BLaER1 treated with 17β-estradiol and CSF1 and Interleukin-3, amounts not matched to agents 10 nM and 100 nM (cell line): Measurements from ENCODE around the gene ASCC3.
A peak's percentile ranks its signal among the peaks of the same experiment; 100 is the strongest.

ENCODE experiments used
- H3K27ac ChIP-seq, 11 experiments: shearing (Covaris generic); formaldehyde crosslinking; 2 replicates each; pipeline ENCODE4 v1.8.1; 2022
- H3K27me3 ChIP-seq, 11 experiments: shearing (Covaris generic); formaldehyde crosslinking; 2 replicates each; pipeline ENCODE4 v1.8.1; 2022
- H3K36me3 ChIP-seq, 11 experiments: shearing (Covaris generic); formaldehyde crosslinking; 2 replicates each; pipeline ENCODE4 v1.8.1; 2022
- H3K4me1 ChIP-seq, 10 experiments: shearing (Covaris generic); formaldehyde crosslinking; 2 replicates each; pipeline ENCODE4 v1.8.1; 2022
- H3K4me2 ChIP-seq, 11 experiments: shearing (Covaris generic); formaldehyde crosslinking; 2 replicates each; pipeline ENCODE4 v1.8.1; 2022
- H3K4me3 ChIP-seq, 10 experiments: shearing (Covaris generic); formaldehyde crosslinking; 2 replicates each; pipeline ENCODE4 v1.8.1; 2022
- H3K9ac ChIP-seq, 11 experiments: shearing (Covaris generic); formaldehyde crosslinking; 2 replicates each; pipeline ENCODE4 v1.8.1; 2022
- H3K9me3 ChIP-seq, 11 experiments: shearing (Covaris generic); formaldehyde crosslinking; replicated peaks in 1 of 11; 2 replicates each; pipeline ENCODE4 v1.8.1; 2022
- H4K20me1 ChIP-seq, 11 experiments: shearing (Covaris generic); formaldehyde crosslinking; 2 replicates each; pipeline ENCODE4 v1.8.1; 2022
- Cebpa-rat ChIP-seq, 11 experiments: shearing (Covaris generic); IDR thresholded peaks; 2 replicates each; pipeline ENCODE4 v1.8.1; 2022

ASCC3 gene

GRCh38 chr6:100574836-100575235, 306.3 kb downstream of the ASCC3 start:
- no peaks in the 10 kb centered on the region for H3K4me1 ChIP-seq
- H3K27me3 ChIP-seq: no peaks in the 10 kb centered on the region
- no peak overlapping the region for H3K4me2 ChIP-seq
- H3K9me3 ChIP-seq: peaks cover 0 to 18% (median 7%) of the 10 kb centered on the region in 11 experiments; a peak in 8 of 22 replicates
- no peak overlapping the region for H3K4me3 ChIP-seq
- no peak overlapping the region for H3K27ac ChIP-seq
- peaks cover 24 to 43% (median 31%) of the 10 kb centered on the region in 11 experiments for H3K36me3 ChIP-seq
- H4K20me1 ChIP-seq: no peaks in the 10 kb centered on the region
- no peak for TF ChIP-seq Cebpa-rat (IDR thresholded peaks at IDR 0.05)
- H3K9ac ChIP-seq: no peak overlapping the region

DNA sequence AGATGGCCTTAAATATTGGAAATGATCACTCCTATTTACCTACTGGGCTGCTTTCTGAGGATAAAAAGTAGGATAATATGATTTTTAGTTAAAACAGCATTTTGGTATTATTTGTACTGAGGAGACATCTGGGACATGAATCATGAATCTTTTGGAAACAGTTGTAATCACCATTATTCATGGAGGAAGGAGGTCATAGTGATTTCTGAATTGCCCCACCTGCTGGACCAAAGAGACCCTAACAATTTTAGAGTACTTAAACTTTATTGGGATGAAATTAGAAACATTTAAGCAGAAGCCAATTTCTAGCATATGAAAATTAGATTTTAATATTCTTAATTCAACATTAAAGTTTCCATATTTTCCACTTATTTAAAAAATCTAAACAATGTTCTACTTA, 308.0 kb downstream of the ASCC3 start:
- Histone ChIP-seq H3K9me3 (peaks cover 4 to 26% (median 16%) of the 10 kb centered on the region in 11 experiments; a peak in 17 of 22 replicates), H3K36me3 (peaks cover 34 to 48% (median 41%) of the 10 kb centered on the region in 11 experiments), H3K27ac (no peak overlapping the region), H4K20me1 (no peaks in the 10 kb centered on the region), H3K9ac (no peak overlapping the region), H3K4me2 (no peak overlapping the region), H3K4me1 (no peaks in the 10 kb centered on the region), H3K4me3 (no peak overlapping the region), H3K27me3 (no peaks in the 10 kb centered on the region)
- TF ChIP-seq Cebpa-rat (IDR thresholded peaks at IDR 0.05): no peak

- H3K9me3 ChIP-seq: peaks cover 4 to 27% (median 21%) of the 10 kb centered on the region in 11 experiments; a peak in 17 of 22 replicates
- H3K4me2 ChIP-seq: no peak overlapping the region
- H3K4me1 ChIP-seq: no peaks in the 10 kb centered on the region
- H3K27ac ChIP-seq: no peak overlapping the region
- no peaks in the 10 kb centered on the region for H3K27me3 ChIP-seq
- no peak overlapping the region for H3K4me3 ChIP-seq
- no peak overlapping the region for H3K9ac ChIP-seq
- no peak for TF ChIP-seq Cebpa-rat (IDR thresholded peaks at IDR 0.05)
- peaks cover 34 to 59% (median 45%) of the 10 kb centered on the region in 11 experiments for H3K36me3 ChIP-seq
- H4K20me1 ChIP-seq: no peaks in the 10 kb centered on the region
These were observed 312.9 kb downstream of the ASCC3 start for GRCh38 chr6:100568255-100568654.

DNA sequence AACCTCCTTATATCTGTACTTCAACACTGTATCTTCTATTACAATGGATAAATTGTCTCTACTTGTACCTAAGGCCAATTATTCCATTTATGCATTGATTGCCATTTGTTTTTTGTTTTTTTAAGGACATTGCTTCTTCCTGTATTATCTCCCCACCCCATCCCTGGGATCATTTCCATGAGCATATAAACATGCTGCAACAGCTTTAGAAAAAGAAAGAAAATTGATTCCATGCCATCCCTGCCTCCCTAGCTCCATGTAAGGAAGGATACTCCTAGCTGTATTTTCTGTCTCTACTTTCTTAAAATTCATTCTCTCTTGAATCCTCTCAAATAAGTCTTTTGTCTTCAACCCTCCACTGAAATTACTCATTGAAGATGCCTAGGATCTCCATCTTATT, 314.6 kb downstream of the ASCC3 start:
- Histone ChIP-seq H3K9ac (no peak overlapping the region), H3K27me3 (no peaks in the 10 kb centered on the region), H3K4me3 (no peak overlapping the region), H3K36me3 (peaks cover 26 to 50% (median 38%) of the 10 kb centered on the region in 11 experiments), H3K4me1 (no peaks in the 10 kb centered on the region), H3K4me2 (no peak overlapping the region), H4K20me1 (no peaks in the 10 kb centered on the region), H3K9me3 (peaks cover 4 to 27% (median 21%) of the 10 kb centered on the region in 11 experiments; a peak in 17 of 22 replicates), H3K27ac (no peak overlapping the region)
- no peak for TF ChIP-seq Cebpa-rat (IDR thresholded peaks at IDR 0.05)

GRCh38 chr6:100565439-100566104, 315.6 kb downstream of the ASCC3 start:
- no peak overlapping the region for H3K4me2 ChIP-seq
- H3K36me3 ChIP-seq: peaks cover 16 to 41% (median 28%) of the 10 kb centered on the region in 11 experiments; a peak in 21 of 22 replicates
- no peak overlapping the region for H3K27ac ChIP-seq
- H3K27me3 ChIP-seq: no peaks in the 10 kb centered on the region
- H3K9me3 ChIP-seq: peaks cover 4 to 23% (median 15%) of the 10 kb centered on the region in 11 experiments; a peak in 17 of 22 replicates
- no peaks in the 10 kb centered on the region for H3K4me1 ChIP-seq
- H3K4me3 ChIP-seq: no peak overlapping the region
- TF ChIP-seq Cebpa-rat (IDR thresholded peaks at IDR 0.05): no peak
- H3K9ac ChIP-seq: no peak overlapping the region
- no peaks in the 10 kb centered on the region for H4K20me1 ChIP-seq

DNA sequence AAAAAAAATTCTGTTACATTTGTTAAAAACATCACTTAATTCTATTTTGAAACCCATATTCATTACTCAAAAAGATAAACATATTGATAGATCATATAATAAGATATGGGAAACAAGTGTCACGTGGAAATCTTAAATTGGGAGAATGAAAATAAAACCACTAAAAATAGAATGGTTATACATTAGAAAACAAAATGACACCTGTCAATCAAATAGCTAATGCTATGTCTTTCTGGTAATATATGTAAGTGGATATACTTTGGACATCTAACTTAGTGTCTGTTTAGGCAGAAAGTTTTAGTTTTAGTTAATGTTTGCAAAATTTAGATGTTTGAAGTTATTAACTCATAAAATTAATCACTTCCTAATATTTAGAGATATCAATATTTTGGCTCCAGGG, 321.3 kb downstream of the ASCC3 start:
- Histone ChIP-seq H4K20me1 (no peaks in the 10 kb centered on the region), H3K4me1 (no peaks in the 10 kb centered on the region), H3K4me2 (no peak overlapping the region), H3K27ac (no peak overlapping the region), H3K9me3 (no peaks in the 10 kb centered on the region), H3K9ac (no peak overlapping the region), H3K4me3 (no peak overlapping the region), H3K27me3 (no peaks in the 10 kb centered on the region), H3K36me3 (peaks cover 0 to 14% (median 0%) of the 10 kb centered on the region in 11 experiments; a peak in 5 of 22 replicates)
- TF ChIP-seq Cebpa-rat (IDR thresholded peaks at IDR 0.05): no peak

GRCh38 chr6:100554228-100554627, 326.9 kb downstream of the ASCC3 start:
- peak in 4 of 11 experiments; percentile 20 to 60 (median 38); a peak in 5 of 22 replicates for TF ChIP-seq Cebpa-rat (IDR thresholded peaks at IDR 0.05)
- H3K4me2 ChIP-seq: no peak overlapping the region
- H3K4me3 ChIP-seq: no peak overlapping the region
- no peaks in the 10 kb centered on the region for H4K20me1 ChIP-seq
- peaks cover 0 to 12% (median under 1%) of the 10 kb centered on the region in 11 experiments; a peak in 5 of 22 replicates for H3K36me3 ChIP-seq
- no peak overlapping the region for H3K27ac ChIP-seq
- no peaks in the 10 kb centered on the region for H3K27me3 ChIP-seq
- H3K9me3 ChIP-seq: no peaks in the 10 kb centered on the region
- H3K4me1 ChIP-seq: no peaks in the 10 kb centered on the region
- no peak overlapping the region for H3K9ac ChIP-seq

- Histone ChIP-seq H3K4me2 (no peak overlapping the region), H3K27me3 (no peaks in the 10 kb centered on the region), H3K4me1 (no peaks in the 10 kb centered on the region), H4K20me1 (no peaks in the 10 kb centered on the region), H3K36me3 (peaks cover 0 to 15% (median 0%) of the 10 kb centered on the region in 11 experiments; a peak in 3 of 22 replicates), H3K27ac (no peak overlapping the region), H3K9ac (no peak overlapping the region), H3K4me3 (no peak overlapping the region), H3K9me3 (no peaks in the 10 kb centered on the region)
- no peak for TF ChIP-seq Cebpa-rat (IDR thresholded peaks at IDR 0.05)
These were observed 327.9 kb downstream of the ASCC3 start for GRCh38 chr6:100553243-100553642.

DNA sequence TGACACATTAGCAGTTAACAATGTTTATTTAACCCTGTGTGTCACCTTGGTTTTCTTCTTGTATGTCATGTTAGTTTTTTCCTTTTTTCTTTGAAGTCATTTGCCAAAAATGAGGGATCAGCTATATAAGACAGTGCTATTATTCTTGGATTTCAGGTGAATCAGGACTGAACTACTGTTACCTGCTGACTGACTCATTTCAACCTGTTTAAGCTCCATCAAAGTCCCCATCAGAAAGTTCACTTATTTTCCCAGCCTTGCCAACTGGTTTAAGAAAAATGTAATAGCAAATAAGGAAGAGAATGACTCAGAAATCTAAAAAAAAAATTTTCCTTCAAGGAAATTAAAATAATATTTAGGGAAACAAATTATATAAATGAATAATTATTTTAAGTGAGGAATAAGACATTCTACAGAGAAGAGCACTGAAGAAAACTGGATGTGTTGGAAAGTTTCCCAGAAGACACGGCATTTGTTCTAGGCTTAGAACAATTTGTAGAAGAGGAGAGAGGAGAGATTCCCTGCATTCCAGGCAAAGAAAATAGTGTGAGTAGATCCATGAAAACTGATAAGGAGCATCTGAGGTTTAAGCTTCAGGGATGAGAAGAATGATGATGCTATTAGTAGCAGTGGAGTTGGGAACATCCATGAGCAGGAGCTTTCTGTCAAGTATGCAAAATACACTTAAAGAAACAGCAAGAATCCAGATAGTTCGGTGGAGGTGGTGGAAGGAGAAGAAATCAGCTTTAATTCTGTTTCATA, 331.5 kb downstream of the ASCC3 start:
- H3K4me2 ChIP-seq: no peak overlapping the region
- no peak overlapping the region for H3K9ac ChIP-seq
- H3K4me1 ChIP-seq: no peaks in the 10 kb centered on the region
- peaks cover 0 to 6% (median 0%) of the 10 kb centered on the region in 11 experiments; a peak in 2 of 22 replicates for H4K20me1 ChIP-seq
- no peak for TF ChIP-seq Cebpa-rat (IDR thresholded peaks at IDR 0.05)
- H3K9me3 ChIP-seq: no peaks in the 10 kb centered on the region
- no peak overlapping the region for H3K4me3 ChIP-seq
- H3K27ac ChIP-seq: no peak overlapping the region
- peaks cover 0 to 20% (median 0%) of the 10 kb centered on the region in 11 experiments; a peak in 3 of 22 replicates for H3K36me3 ChIP-seq
- H3K27me3 ChIP-seq: no peaks in the 10 kb centered on the region
